Activated naive CD8-positive, alpha-beta T cell treated with anti-CD3 and anti-CD28 coated beads, Interleukin-2, amount 10 ng/mL, durations not matched to agents 7 days and 5 days (primary cell): Measurements from ENCODE around the gene TEAD1. TPM values are rescaled to one million over a fixed set of nuclear protein-coding genes. Genes with fewer than 3 reads are reported as not detected.

ENCODE experiments used
- ATAC-seq: fragments of 150-1000 bp; cut with Tn5 transposase; one replicate; pipeline ENCODE4 v1.10.0; 2021; ENCODE audit warnings: low read depth, moderate library complexity
- POLR2A ChIA-PET: fragments of 350-600 bp; sonication (Branson Sonifier 250); formaldehyde crosslinking; loops from one replicate; lab custom pipeline; 2021; ENCODE audit warnings: antibody characterized with exemption; lab: Charles Lee
- DNase-seq: peaks from one replicate; pipeline ENCODE4 v3.0.0; 2021
- H3K27ac Mint-ChIP-seq: one replicate; pipeline ENCODE4 v1.8.0; 2022; ENCODE audit warnings: mild to moderate bottlenecking, mixed read lengths
- H3K27me3 Mint-ChIP-seq: one replicate; pipeline ENCODE4 v1.8.0; 2022; ENCODE audit warnings: mild to moderate bottlenecking, moderate library complexity, mixed read lengths
- H3K36me3 Mint-ChIP-seq: one replicate; pipeline ENCODE4 v1.8.0; 2021; ENCODE audit warnings: mild to moderate bottlenecking, mixed read lengths
- H3K4me1 Mint-ChIP-seq: one replicate; pipeline ENCODE4 v1.8.0; 2021; ENCODE audit warnings: mixed read lengths
- H3K4me3 Mint-ChIP-seq: one replicate; pipeline ENCODE4 v1.8.0; 2022; ENCODE audit warnings: mild to moderate bottlenecking, moderate library complexity, mixed read lengths
- H3K9me3 Mint-ChIP-seq: one replicate; pipeline ENCODE4 v1.8.0; 2021; ENCODE audit warnings: mixed read lengths
- total RNA-seq, 2 experiments: library from RNA; stranded (reverse); gene quantifications; one replicate each; pipeline ENCODE4 v1.2.3, GENCODE V29; 2021

Gene TEAD1
- total RNA-seq, 2 experiments from 2014 or later: not detected

DNA sequence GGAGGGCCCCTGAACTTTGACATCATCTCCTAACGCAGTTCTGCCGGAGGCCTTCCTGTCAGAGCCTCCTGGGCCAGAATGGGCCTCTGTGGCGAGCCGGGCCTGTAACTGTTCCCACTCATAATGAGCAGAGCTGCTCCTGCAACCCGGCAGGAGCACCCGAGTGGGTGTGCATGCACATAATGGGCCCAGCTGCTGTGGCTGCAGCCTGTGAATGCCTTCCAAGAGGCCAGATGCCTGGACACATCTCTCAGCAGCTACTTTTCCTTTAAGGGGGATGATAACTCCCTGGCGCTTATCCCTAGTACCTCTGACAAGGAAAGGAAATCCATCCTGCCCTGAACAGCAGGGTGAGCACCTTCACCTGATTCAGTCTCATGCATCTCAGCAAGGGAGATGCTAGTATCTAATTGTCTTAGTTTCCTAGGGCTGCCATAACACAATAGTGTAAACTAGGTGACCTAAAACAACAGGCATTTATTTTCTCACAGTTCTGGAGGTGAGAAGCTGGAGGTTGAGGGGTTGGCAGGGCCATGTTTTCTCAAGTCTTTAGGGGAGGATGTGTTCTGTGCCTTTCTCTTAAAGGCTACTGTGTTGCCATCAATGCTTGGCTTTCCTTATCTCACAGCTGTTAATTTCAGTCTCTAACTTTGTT, 120.5 kb downstream of the TEAD1 start:
- DNase-seq: no peak
- Mint-ChIP-seq H3K4me1 (no peaks in the 10 kb centered on the region), H3K9me3 (no peaks in the 10 kb centered on the region), H3K27ac (no peak overlapping the region), H3K27me3 (peaks cover 26% of the 10 kb centered on the region), H3K4me3 (no peak overlapping the region), H3K36me3 (no peaks in the 10 kb centered on the region)
- POLR2A ChIA-PET: no interaction called here
- ATAC-seq: no peak

DNA sequence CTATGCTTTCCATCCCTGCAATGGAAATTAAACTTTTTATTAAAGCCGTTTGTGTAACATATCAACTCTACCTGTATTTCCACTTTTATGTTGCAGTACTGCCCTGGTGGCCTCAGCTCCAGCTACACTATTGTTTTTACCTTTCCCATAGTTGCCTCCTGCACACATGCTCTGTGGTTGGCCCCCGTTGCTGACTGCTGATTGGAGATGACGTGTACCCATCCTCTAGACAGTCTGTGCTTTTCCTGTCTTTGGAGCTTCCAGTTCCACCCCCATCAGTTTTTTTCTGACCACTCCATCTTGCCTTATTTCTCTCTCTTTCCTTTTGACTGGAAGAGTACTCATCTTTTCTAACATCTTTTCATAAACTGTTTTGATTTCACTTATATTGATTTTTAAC, 123.8 kb downstream of the TEAD1 start:
- Mint-ChIP-seq H3K9me3 (no peaks in the 10 kb centered on the region), H3K27me3 (peaks cover 52% of the 10 kb centered on the region), H3K36me3 (no peaks in the 10 kb centered on the region), H3K4me3 (no peak overlapping the region), H3K27ac (no peak overlapping the region), H3K4me1 (no peaks in the 10 kb centered on the region)
- POLR2A ChIA-PET: no interaction called here
- no peak for DNase-seq
- no peak for ATAC-seq

DNA sequence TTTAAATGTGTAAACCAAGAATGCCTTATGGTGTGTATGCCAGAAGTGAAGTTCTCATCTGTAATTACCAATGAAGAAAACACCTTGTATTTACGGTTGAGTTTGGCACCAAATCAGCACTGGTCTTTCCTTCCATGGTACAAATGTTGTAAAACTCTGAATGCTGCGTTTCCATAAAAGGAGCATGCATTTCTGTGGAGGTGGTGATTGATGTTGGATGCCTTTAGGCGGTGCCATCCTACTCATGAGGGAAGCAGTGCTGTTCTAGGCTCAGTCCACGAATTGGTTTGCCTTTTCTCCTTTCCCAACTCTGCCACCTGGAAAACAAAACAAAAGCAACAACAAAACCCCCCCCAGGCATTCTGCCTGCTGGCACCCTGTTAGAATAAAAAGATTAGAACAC, 124.4 kb downstream of the TEAD1 start:
- no peaks in the 10 kb centered on the region for H3K36me3 Mint-ChIP-seq
- no peak overlapping the region for H3K27ac Mint-ChIP-seq
- POLR2A ChIA-PET: no interaction called here
- H3K4me1 Mint-ChIP-seq: no peaks in the 10 kb centered on the region
- H3K4me3 Mint-ChIP-seq: no peak overlapping the region
- no peaks in the 10 kb centered on the region for H3K9me3 Mint-ChIP-seq
- ATAC-seq: no peak
- no peak for DNase-seq
- H3K27me3 Mint-ChIP-seq: peaks cover 57% of the 10 kb centered on the region

DNA sequence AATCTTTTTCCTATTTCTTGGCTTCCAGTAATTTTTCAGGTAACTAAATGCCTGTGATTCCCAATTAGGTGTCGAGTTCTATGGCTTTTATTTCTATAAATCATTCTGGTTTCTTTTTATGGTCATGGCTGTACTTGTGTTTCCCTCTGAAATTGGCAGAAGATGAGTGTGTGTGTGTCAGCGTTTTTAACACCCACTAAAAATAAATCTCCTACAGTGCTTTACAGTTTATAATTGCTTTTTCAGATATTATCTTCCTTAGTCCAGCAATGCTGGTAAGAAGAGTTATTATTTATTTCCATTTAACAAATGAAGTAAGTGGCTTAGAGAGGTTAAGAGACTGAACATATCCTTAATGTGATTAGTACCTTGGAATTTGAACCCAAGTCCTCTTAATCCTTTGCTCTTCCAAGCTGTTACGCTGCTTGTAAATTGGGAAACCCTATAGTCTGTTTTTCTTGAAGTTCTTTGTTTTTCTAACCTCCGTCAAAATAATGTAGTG, 125.2 kb downstream of the TEAD1 start:
- POLR2A ChIA-PET: no interaction called here
- H3K27me3 Mint-ChIP-seq: peaks cover 56% of the 10 kb centered on the region
- ATAC-seq (no peak), DNase-seq (no peak)
- no peak overlapping the region for H3K27ac Mint-ChIP-seq
- H3K4me1 Mint-ChIP-seq: no peaks in the 10 kb centered on the region
- no peaks in the 10 kb centered on the region for H3K36me3 Mint-ChIP-seq
- H3K4me3 Mint-ChIP-seq: no peak overlapping the region
- no peaks in the 10 kb centered on the region for H3K9me3 Mint-ChIP-seq

DNA sequence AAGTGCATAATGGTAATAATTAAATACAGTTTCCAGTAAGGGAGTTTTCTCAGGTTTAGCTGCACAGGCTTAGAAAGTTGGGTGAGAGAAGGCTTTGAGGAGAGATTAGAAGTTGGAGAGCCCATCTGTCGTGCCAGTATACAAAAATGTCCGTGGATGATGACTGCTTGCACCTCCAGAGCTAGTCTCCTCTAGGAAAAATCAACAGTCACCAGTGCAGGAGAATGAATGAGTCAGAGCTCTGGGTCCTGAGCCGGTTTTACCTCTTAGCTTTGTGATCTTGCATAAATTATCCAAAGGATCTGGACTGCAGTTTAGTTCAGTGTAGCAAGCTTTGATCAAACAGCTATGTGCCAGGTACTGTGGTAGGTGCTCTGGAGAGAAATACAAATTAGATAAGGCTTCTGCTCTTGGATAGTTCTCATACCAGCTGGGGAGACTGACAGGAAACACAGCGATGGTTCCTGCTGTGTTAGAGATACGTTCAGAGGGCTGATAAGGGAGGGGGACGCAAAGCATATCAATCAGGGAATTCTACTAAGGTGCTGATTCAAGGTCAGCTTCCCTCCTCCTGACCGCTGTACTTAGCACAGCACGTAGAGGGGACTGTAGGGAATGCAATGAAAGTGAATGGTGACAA, 125.9 kb downstream of the TEAD1 start:
- POLR2A ChIA-PET: no interaction called here
- DNase-seq (no peak), ATAC-seq (no peak)
- Mint-ChIP-seq H3K4me3 (no peak overlapping the region), H3K27ac (no peak overlapping the region), H3K27me3 (peaks cover 56% of the 10 kb centered on the region), H3K4me1 (no peaks in the 10 kb centered on the region), H3K9me3 (no peaks in the 10 kb centered on the region), H3K36me3 (no peaks in the 10 kb centered on the region)

DNA sequence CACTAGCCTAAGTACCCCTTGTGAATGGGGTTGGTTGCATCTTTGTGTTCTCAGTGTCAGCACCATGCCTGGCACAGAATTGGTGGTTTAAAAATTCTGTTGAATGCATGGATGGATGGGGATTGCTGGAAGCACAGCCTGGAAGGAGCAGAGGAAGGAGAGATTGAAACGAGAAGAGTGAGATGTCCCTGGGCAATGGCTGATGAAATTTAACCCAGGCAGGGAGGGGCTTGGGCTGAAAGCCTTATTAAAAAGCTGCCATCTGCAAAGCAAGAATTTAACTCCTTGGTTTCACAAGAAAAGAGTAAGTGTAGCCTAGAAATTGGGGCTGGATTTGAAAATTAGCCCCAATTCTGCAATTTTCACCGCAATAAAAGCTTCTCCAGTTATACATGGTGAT, 126.7 kb downstream of the TEAD1 start:
- ATAC-seq: no peak
- Mint-ChIP-seq H3K27me3 (peaks cover 56% of the 10 kb centered on the region), H3K4me3 (no peak overlapping the region), H3K4me1 (no peaks in the 10 kb centered on the region), H3K27ac (no peak overlapping the region), H3K36me3 (no peaks in the 10 kb centered on the region), H3K9me3 (no peaks in the 10 kb centered on the region)
- DNase-seq: no peak
- POLR2A ChIA-PET: no interaction called here

DNA sequence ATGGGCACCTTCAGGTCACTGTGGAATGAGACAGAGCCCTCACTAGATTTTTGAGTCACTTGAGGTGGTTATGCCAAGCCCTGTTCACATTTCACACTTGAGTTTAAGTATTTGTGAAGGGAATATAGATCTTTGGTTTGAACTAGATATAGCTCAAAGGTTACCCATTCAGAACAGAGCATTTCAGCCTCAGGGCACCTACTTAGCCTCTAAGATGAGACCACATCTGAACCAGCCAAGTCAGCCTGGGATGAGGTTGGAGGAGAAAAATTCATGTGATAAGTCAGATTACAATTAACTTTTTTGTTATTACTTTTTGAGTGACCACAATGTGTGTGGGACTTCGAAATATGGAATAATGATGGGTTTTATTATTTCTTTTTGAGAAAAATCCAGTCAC, 127.8 kb downstream of the TEAD1 start:
- DNase-seq: no peak
- ATAC-seq: no peak
- Mint-ChIP-seq H3K27me3 (peaks cover 56% of the 10 kb centered on the region), H3K4me3 (no peak overlapping the region), H3K4me1 (no peaks in the 10 kb centered on the region), H3K9me3 (no peaks in the 10 kb centered on the region), H3K36me3 (no peaks in the 10 kb centered on the region), H3K27ac (no peak overlapping the region)
- POLR2A ChIA-PET: no interaction called here

DNA sequence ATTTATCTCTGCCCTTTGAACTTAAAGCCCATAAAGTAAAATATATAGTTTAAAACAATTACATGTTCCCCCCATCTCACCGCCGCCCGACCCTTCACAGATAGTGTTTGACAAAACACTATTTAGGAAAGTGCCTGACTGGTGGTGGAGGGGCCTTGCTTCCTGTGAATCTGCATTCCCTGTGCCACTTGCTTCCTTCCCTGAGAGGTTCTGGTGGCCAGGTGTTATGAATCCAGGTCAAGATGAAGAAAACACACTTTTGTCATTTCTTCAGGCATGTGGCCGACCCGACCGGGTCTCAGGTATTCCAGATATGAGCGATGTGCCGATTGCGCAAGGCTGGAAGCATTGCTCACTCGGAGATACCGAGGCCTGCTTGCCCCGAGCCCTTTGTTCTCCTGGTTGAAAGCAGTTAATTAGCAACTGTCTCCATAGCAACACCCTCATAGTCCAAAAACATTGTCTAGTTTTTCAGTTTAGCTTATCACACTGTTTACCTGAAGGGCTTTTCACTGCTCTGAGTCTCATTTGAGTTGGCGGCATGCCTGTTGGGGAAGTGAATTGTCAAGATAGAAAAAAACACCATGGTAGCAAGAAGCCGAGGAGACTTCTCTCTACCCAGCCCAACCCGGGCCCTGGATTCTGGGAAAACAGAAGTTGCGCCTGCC, 128.3 kb downstream of the TEAD1 start:
- Mint-ChIP-seq H3K9me3 (no peaks in the 10 kb centered on the region), H3K4me3 (no peak overlapping the region), H3K27ac (no peak overlapping the region), H3K27me3 (peaks cover 54% of the 10 kb centered on the region), H3K36me3 (no peaks in the 10 kb centered on the region), H3K4me1 (no peaks in the 10 kb centered on the region)
- POLR2A ChIA-PET: no interaction called here
- no peak for DNase-seq
- ATAC-seq: no peak

DNA sequence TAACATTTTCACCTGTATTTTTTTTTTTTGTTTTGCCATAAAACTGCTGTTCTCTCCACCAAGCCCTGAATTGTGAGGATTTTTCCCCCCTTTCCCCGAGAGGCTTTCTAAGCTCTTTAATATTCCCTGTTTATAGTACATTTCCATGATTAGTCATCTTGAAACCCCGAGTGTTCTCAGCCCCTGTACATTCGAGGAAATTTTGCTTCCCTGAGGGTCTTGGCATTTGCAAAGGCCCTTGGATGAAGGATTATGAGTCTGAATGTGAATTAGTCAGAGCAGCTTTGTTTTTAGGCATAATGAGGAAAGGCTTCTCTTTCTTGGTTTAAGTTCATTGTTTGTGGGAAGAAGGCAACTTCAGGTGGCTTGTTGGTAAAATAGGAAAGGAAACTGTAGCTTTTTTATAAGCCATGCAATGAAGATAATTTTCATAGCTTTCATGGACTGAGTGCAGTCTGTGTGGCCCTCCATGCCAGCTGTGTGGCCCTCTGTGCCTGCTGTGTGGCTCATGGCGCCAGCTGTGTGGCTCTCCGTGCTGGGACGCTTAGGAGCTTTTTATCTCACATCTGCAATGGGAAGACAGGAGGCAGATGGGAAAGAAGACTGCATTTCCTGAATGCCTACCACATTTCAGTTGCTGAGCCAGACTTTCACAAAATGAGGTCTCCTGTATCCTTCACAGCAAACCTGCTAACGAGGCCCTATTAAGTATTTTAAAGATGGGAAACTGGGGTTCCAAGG, 129.0 kb downstream of the TEAD1 start:
- DNase-seq: no peak
- H3K27ac Mint-ChIP-seq: no peak overlapping the region
- no peaks in the 10 kb centered on the region for H3K4me1 Mint-ChIP-seq
- peaks cover 48% of the 10 kb centered on the region for H3K27me3 Mint-ChIP-seq
- no peak for ATAC-seq
- no peak overlapping the region for H3K4me3 Mint-ChIP-seq
- no peaks in the 10 kb centered on the region for H3K9me3 Mint-ChIP-seq
- POLR2A ChIA-PET: no interaction called here
- H3K36me3 Mint-ChIP-seq: no peaks in the 10 kb centered on the region

DNA sequence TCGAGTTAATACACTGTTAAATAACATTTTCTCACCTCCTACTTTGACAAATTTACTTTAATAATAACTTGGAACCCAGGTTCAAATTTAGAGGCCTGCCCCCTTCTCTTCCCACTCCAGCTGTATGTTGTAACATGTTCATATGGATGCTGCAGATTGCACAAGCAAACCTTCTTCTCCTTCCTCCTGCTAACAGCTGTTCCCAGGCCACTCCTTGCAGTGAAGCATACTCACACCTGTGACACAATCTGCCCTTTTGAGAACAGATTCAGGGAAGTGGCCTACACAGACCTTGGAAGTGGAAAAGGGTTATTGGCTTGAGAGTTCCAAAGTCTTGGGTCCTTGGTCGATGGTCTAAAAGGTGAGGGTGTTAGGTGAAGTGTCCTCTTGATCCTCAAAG, 131.9 kb downstream of the TEAD1 start:
- no peak for DNase-seq
- H3K27ac Mint-ChIP-seq: no peak overlapping the region
- H3K4me3 Mint-ChIP-seq: no peak overlapping the region
- peaks cover 27% of the 10 kb centered on the region for H3K27me3 Mint-ChIP-seq
- peaks cover 9% of the 10 kb centered on the region for H3K4me1 Mint-ChIP-seq
- POLR2A ChIA-PET: no interaction called here
- H3K36me3 Mint-ChIP-seq: no peaks in the 10 kb centered on the region
- no peak for ATAC-seq
- no peaks in the 10 kb centered on the region for H3K9me3 Mint-ChIP-seq

DNA sequence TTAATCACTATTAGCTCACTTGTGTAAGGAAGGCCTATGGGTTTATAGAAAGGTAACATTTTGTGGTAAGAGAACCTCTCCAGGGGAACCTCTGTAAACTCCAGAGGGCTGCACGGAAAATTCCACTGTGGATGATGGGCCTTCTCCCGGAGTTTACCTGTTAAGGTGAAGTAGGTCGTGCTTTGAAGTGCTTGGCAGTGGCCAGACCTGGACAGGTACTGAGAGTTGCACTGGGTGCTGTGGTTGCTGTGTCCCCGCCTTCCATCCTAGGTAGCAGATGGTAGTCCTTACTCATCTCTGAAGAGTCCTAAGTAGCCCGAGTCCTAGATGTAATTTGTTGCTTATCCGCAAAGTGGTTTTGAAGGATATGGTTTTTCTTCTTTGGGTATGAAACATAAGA, 133.4 kb downstream of the TEAD1 start:
- H3K9me3 Mint-ChIP-seq: no peaks in the 10 kb centered on the region
- H3K27me3 Mint-ChIP-seq: peaks cover 25% of the 10 kb centered on the region
- no peak overlapping the region for H3K4me3 Mint-ChIP-seq
- H3K36me3 Mint-ChIP-seq: no peaks in the 10 kb centered on the region
- peaks cover 20% of the 10 kb centered on the region for H3K4me1 Mint-ChIP-seq
- DNase-seq: no peak
- no peak overlapping the region for H3K27ac Mint-ChIP-seq
- POLR2A ChIA-PET: no interaction called here
- ATAC-seq: no peak

DNA sequence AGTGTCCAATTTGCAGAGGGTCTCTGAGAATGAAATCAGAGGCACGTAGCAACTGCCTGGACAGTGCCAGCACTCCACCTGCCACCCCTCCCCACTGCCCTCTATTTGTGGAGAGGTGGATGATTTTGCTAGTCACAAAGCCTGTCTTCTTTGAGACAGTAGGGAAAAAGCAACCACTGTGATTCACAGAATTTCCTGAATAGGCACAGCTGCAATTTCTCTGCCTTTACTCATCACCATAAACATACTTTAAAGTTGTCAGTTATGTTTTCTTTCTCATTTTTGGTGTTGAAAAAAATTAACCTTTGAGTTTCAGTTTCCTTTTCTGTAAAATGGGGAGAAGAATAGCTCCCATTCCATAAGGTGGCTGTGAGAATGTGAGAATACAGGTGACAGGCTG, 134.3 kb downstream of the TEAD1 start:
- H3K4me1 Mint-ChIP-seq: peaks cover 20% of the 10 kb centered on the region

DNA sequence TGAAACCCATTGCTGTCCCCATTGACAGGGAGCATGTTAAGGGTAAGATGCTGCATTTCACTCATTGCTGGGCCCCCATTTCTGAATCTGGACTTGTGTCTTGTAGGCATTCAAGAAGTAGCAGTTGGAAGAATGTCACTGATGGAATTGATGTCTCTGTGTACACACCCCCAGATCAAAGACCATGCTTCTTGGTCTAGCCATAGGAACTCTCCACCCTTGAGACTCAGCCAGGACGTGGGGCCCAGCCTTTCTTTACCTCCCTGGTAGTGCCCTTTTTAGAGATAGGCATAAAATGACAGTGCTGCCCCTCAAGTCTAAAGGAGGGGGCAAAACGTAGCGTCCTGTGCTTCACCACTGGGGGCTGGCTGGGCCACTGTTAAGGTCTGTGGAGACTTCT, 135.1 kb downstream of the TEAD1 start:
- POLR2A ChIA-PET: no interaction called here
- H3K27ac Mint-ChIP-seq: no peak overlapping the region
- H3K4me1 Mint-ChIP-seq: peaks cover 21% of the 10 kb centered on the region
- H3K4me3 Mint-ChIP-seq: no peak overlapping the region
- H3K36me3 Mint-ChIP-seq: no peaks in the 10 kb centered on the region
- ATAC-seq: no peak
- no peaks in the 10 kb centered on the region for H3K9me3 Mint-ChIP-seq
- peaks cover 19% of the 10 kb centered on the region for H3K27me3 Mint-ChIP-seq
- DNase-seq: no peak

More for the DNA sequence above, 134.3 kb downstream of the TEAD1 start:
- no peaks in the 10 kb centered on the region for H3K36me3 Mint-ChIP-seq
- POLR2A ChIA-PET: no interaction called here
- no peak for DNase-seq
- H3K4me3 Mint-ChIP-seq: no peak overlapping the region
- H3K9me3 Mint-ChIP-seq: no peaks in the 10 kb centered on the region
- ATAC-seq: no peak
- H3K27me3 Mint-ChIP-seq: peaks cover 22% of the 10 kb centered on the region
- H3K27ac Mint-ChIP-seq: no peak overlapping the region
